Activated naive CD4-positive, alpha-beta T cell treated with anti-CD3 and anti-CD28 coated beads, Interleukin-2, amount 50 U/mL, for 16 hours (primary cell): ENCODE results near the gene MARK4.
"Not testable (repeated sequence)": the region's sequence is repeated elsewhere in the genome, so short reads cannot be mapped to it uniquely, and the experiment has no call there.

Experiments used
- DNase-seq: peaks from one replicate; pipeline ENCODE4 v3.0.0-alpha.2; 2020

Gene MARK4

DNA sequence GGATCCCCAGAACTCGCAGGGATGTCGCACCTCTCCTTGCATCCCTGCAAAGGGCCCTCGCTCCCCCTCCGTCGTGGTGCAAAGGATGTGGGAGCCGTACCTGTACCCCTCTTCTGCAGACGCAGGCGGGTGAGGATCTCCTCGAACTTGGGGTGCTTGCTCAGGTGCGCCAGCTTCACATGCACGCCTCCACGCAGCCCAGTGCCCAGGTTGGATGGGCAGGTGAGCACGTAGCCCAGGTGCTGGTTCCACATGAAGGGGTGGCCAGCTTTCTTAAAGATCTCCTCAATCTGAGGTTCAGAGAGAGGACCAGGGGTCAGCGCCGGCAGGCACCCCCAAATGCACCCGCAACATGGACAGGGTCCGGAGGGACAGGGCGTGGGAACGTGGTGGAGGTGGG is 56.3 kb downstream of the MARK4 start:
- no peak for DNase-seq

DNA sequence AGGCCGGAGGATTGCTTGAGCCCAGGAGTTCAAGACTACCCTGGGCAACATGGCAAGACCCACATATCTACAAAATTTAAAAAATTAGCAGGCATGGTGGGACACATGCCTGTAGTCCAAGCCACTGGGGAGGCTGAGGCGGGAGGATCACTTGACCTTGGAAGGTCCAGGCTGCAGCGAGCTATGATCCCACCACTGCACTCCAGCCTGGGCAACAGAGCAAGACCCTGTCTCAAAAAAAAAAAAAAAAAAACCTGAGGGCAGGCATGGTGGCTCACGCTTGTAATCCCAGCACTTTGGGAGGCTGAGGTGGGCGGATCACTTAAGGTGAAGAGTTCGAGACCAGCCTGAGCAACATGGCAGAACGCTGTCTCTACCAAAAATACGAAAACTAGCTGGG is 58.3 kb downstream of the MARK4 start:
- DNase-seq = not testable (repeated sequence)

GRCh38 chr19:45311621-45312020 is 60.5 kb downstream of the MARK4 start:
- DNase-seq = no peak

DNA sequence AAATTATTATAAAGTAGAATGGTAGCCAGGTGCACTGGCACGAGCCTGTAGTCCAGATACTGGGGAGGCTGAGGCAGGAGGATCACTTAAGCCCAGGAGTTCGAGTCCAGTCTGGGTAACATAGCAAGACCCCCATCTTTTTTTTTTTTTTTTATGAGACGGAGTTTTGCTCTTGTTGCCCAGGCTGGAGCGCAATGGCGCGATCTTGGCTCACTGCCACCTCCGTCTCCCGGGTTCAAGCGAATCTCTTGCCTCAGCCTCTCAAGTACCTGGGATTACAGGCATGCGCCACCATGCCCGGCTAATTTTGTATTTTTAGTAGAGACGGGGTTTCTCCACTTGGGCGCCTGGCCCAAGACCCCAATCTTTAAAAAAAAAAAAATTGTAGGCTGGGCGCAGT is 61.2 kb downstream of the MARK4 start:
- not testable (repeated sequence) for DNase-seq

DNA sequence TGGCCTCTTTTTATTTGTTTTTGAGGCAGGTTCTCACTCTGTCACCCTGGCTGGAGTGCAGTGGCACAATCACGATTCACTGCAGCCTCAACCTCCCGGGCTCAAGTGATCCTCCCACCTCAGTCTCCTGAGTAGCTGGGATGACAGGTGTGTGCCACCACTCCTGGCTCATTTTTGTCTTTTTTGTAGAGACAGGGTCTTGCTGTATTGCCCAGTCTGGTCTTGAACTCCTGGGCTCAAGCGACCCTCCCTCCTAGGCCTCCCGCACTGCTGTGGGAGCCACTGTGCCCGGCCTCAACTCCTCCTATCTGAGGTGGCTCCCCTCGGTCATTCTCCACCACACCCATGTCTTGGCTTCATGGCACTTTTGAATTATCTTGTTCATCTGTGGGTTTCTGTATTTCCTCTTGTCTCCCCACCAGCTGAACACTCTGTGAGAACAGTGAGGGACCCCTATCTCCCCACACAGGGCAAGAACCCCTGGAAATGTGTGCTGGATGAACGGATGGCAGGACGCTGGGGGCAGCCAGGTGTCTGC is 63.7 kb downstream of the MARK4 start:
- DNase-seq = no peak

DNA sequence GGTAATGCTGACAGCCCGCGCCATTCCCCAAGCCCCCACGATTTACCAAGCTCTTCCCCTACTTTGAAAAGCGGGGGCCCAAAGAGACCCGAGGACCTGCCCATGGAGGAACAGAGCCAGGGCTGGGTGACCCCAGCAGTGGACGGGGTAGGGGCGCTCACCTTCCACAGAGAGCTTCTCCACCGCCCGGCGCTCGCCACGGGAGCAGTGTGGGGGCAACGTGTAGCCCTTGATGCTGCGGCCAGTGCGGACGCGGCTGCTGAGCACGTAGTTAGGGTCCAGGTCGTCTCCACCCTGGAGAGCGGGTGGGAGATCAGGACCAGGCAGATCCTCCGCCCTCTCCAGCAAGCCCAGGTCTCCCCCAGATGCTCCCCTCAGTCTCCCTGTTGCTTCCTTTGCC is 64.2 kb downstream of the MARK4 start:
- no peak for DNase-seq

GRCh38 chr19:45320997-45321775 is 70.1 kb downstream of the MARK4 start:
- no peak for DNase-seq

- no peak for DNase-seq
These were observed 70.8 kb downstream of the MARK4 start for GRCh38 chr19:45321848-45322247.

GRCh38 chr19:45322311-45322710 is 71.2 kb downstream of the MARK4 start:
- DNase-seq = no peak

GRCh38 chr19:45322744-45323281 is 71.7 kb downstream of the MARK4 start, which contains the start of gene CKM:
Gene CKM, minus strand, starts transcription at chr19:45322875. Its CDS starts 3,162 bp downstream, at chr19:45319713.
- no peak for DNase-seq

DNA sequence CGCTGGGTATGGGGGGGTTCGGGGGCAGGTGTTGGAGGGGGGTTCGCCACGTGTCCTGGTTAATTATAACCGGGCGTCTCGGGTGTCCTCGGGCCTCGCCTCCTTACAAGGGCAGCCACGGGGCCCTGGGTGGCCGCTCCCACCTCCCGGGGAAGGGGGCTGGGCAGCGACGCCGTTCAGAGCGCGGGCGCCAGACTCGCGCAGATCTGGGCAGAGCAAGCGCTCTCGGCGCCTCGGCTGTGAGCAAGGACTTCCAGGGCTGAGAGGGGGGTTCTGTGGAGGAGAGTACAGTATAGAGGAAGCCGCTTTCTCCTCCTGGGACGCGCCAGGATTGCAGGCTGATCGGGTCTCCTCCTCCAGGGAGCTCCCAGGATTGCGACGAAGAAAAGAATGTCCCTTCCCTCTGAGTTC is 72.6 kb downstream of the MARK4 start:
- no peak for DNase-seq

GRCh38 chr19:45324349-45324907 is 73.4 kb downstream of the MARK4 start:
- DNase-seq = no peak

DNA sequence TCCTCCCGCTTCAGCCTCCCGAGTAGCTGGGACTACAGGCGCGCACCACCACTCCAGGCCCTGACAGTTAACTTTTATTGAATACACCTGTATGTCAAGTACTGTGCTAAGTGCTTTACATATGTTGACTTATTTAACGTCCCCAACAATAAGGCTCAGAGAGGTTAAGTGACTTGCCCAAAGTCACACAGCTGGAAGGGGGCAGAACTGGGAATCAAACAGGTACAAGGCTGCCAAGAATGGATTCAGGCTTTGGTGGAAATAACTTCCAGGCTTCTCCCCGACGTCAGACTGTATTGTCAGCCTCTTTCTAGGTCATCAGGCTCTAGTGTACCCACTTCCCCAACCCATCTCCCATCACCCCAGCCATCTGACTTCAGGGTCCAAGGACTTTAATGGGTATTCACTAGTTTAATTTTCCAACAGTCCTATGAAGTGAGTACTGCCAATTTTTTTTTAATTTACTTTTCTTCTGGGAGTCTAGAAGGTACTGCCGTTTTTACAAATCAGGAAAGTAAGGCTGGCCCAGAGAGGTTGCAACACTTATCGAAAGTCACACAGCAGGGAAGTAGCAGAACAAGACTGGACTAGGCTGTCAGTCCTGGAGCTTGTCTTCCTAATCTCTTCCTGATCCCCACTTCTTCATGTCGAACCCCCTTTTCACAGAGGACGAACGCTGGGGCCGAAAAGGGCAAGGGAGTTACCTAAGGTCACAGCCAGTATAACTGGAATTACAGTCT is 76.5 kb downstream of the MARK4 start:
- no peak for DNase-seq

DNA sequence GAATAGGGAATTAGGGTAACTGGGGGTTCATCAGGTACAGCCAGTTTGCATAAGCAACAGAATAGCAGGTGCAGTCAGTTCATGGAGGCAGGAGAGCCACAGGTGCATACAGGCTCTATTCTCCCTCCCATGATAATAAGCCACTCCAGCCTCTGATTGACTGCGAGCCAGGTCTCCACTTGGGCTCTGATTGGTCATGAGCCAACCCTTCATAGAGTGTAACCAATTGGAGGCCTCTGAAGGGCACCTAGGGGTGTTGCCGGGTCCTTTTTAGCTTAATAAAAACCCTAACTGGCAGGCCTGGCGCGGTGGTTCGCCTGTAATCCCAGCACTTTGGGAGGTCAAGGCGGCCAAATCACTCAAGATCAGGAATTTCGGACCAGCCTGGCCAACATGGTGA is 80.3 kb downstream of the MARK4 start:
- no peak for DNase-seq

GRCh38 chr19:45333609-45334303 is 82.7 kb downstream of the MARK4 start:
- DNase-seq = no peak

DNA sequence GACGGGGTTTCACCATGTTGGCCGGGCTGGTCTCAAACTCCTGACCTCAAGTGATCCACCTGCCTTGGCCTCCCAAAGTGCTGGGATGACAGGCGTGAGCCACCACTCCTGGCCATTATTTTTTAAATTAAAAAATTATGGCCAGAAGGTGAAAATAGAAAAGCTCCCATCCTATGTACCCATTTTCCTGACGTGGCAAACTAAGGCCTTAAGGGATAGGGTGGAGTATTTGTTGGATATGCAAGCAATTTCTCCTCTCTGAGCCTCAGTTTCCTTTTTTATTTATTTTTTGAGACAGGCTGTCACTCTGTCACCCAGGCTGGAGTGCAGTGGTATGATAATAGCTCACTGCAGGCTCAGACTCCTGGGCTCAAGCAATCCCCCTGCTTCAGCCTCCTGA is 83.8 kb downstream of the MARK4 start:
- DNase-seq = not testable (repeated sequence)

- DNase-seq = no peak
These were observed 85.7 kb downstream of the MARK4 start for GRCh38 chr19:45336696-45337251.

DNA sequence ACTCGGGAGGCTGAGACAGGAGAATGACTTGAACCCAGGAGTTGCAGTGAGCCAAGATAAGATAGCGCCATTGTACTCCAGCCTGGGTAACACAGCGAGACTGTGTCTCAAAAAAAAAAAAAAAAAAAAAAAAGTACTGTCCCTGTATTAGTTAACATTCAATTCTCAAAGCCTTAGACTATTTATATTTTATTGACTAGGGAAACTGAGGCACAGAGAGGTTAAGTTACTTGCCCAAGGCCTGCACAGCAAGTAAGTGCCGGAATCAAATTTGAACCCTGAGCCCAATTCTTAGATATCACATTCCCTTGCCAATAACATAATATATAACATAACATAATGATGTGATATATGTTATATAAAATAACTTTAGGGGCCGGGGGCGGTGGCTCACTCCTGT is 88.6 kb downstream of the MARK4 start:
- no peak for DNase-seq

- DNase-seq = peak; percentile 38
These were observed 89.3 kb downstream of the MARK4 start, which contains the start of gene KLC3 for GRCh38 chr19:45340232-45340898. Gene KLC3, plus strand, starts transcription at chr19:45340750. Its CDS starts 4,792 bp downstream, at chr19:45345542.

GRCh38 chr19:45340899-45341453 is 89.9 kb downstream of the MARK4 start:
- DNase-seq = no peak

DNA sequence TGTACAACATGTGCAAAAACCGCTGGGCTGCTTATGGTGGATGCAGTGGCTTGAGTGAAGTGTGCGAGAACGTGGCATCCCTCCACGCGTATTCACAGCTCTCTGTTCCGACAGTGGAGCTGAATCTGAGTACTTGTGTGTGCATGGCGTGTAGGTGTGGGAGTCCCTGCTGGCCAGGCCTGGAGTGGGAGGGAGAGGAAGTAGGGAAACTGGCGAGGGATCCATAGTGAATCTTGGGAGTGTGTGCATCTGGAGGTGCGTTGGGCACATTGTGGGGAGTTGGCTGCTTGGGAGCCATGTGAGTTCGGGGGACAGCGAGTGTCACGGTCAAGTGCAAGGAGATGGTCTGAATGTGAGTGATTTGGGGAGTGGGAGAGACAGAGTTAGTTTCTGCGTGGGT is 91.8 kb downstream of the MARK4 start:
- DNase-seq = no peak
